Effector memory CD4-positive, alpha-beta T cell (primary cell): ENCODE results near the gene MOB1B.

Source experiments
- DNase-seq, 3 donors: peaks; one replicate each; pipeline ENCODE4 v3.0.0-alpha.2; 2020
- H3K27ac ChIP-seq: 2 replicates; pipeline ENCODE4 v1.7.0; 2013; ENCODE audit warnings: mild to moderate bottlenecking, low read length, moderate library complexity; ENCODE audit not compliant: insufficient read depth, poor library complexity, severe bottlenecking
- H3K27me3 ChIP-seq: replicated peaks from 2 replicates; pipeline ENCODE4 v1.7.0; 2013; ENCODE audit warnings: mild to moderate bottlenecking, low read length; ENCODE audit not compliant: insufficient read depth, control insufficient read depth, poor library complexity, severe bottlenecking
- H3K36me3 ChIP-seq: 2 replicates; pipeline ENCODE4 v1.7.0; 2013; ENCODE audit warnings: mild to moderate bottlenecking, low read length, moderate library complexity; ENCODE audit not compliant: control insufficient read depth, insufficient read depth
- H3K4me1 ChIP-seq: 2 replicates; pipeline ENCODE4 v1.7.0; 2013; ENCODE audit warnings: low read length, mild to moderate bottlenecking; ENCODE audit not compliant: control insufficient read depth, insufficient read depth, poor library complexity, severe bottlenecking
- H3K4me3 ChIP-seq: 2 replicates; pipeline ENCODE4 v1.7.0; 2013; ENCODE audit warnings: low read length, low read depth, mild to moderate bottlenecking; ENCODE audit not compliant: insufficient read depth, poor library complexity, severe bottlenecking
- H3K9me3 ChIP-seq: 2 replicates; pipeline ENCODE4 v1.7.0; 2013; ENCODE audit warnings: mild to moderate bottlenecking, low read length, moderate library complexity; ENCODE audit not compliant: control insufficient read depth
- total RNA-seq, 3 donors: gene quantifications; one replicate each; lab custom pipeline; 2026; lab: John Stamatoyannopoulos, UW

Gene MOB1B
- 14.7 to 18.3 (median 16.4) reads per million in 3 donors for total RNA-seq

DNA sequence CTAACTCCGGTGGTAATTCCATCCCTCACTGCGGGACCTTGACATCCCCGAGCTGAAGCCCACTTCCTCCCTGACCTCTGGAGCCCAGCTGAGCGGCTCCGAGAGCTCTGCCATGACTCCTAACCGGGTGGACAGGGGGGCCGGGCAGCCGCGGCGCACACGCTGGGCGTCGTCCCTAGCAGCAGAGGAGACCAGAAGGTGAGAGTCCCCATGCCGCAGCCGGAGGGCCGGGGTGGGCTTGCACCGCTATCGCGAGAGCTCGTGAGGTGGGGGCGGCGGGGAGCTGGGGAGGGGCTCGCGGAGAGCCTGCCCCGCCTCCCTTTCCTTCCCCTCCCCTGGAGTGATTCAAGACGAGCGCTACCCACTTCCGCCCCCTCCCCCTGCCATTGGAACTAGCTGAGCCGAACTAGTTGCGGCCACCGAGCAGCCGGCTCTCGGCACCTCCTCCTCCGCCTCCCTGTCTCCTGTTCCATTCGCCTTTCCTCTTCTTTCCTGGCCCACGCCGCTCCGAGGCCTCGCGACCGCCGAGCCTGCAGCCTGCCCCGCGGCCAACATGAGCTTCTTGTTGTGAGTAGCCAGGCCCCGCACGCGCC, at the start of gene MOB1B:
MOB1B (plus strand) TSS at position 386 of the 593 bp plus-strand sequence; CDS start at position 554, 168 bp downstream.
- no peaks in the 10 kb centered on the region for H3K27me3 ChIP-seq
- no peaks in the 10 kb centered on the region for H3K9me3 ChIP-seq
- peak; percentile 69 to 78 (median 72) for DNase-seq
- H3K4me1 ChIP-seq, result peaks cover 7% of the 10 kb centered on the region
- H3K27ac ChIP-seq, result peak within 1 kb of the TSS; percentile 66
- H3K4me3 ChIP-seq, result peak within 1 kb of the TSS; percentile 88
- no peaks in the 10 kb centered on the region for H3K36me3 ChIP-seq

DNA sequence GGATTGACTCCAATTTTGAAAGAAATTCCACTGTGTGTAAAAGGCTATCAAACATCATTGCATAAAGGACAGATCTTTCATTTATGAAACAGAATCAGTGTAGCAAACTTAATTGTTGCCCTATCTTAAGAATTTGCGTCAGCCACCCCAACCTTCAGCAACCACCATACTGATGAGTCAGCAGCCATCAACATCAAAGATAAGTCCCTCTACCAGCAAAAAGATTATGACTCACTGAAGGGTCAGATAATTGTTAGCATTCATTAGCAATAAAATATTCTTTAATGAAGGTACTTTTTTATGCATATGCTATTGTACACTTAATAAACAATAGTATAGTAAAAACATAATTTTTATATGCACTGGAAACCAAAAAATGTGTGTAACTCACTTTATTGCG, 46.7 kb upstream of the MOB1B start:
- Histone ChIP-seq H3K27me3 (no peaks in the 10 kb centered on the region), H3K36me3 (no peaks in the 10 kb centered on the region), H3K4me3 (no peak overlapping the region), H3K9me3 (no peaks in the 10 kb centered on the region), H3K27ac (no peak overlapping the region), H3K4me1 (no peaks in the 10 kb centered on the region)
- no peak for DNase-seq

DNA sequence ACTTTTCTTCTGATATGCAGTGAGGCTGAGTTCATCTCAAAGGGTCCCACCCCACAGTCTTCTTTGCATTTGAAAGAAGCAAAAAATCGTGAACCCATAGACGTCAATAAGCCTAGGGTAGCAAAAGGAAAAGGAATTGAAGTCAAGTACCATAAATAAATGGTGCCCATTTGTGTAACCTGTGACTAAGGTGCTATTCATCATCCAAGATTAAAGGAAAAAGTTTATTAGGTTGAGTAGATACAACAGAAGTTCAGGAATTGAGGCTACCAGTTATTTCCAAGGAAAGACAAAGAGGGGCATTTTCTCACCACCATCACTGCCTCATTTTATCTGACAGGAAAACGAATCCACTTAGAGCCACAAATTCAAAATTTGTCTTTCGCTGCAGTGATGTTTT, 43.7 kb upstream of the MOB1B start:
- Histone ChIP-seq H3K4me3 (no peak overlapping the region), H3K36me3 (no peaks in the 10 kb centered on the region)

DNA sequence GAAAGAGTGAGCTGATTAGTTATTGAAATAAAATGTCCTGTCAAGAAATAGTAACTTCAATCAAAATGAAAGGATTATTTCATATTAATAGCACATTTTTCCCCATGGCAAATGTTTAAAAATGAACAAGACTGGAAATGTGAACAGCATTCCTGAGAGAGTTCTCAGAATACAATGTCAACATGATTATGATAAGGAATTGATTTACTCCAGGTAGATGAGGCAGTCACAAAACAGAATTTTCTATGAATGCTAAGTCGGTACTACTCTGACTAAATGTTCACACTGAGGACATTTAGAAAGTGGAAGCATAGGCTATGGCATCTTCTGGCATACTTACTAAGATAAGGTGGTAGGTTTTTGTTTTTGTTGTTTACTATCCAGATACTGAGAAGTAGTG, 43.1 kb upstream of the MOB1B start:
- no peak overlapping the region for H3K27ac ChIP-seq
- no peaks in the 10 kb centered on the region for H3K9me3 ChIP-seq
- no peak overlapping the region for H3K4me3 ChIP-seq
- H3K36me3 ChIP-seq, result no peaks in the 10 kb centered on the region
- no peak for DNase-seq
- H3K27me3 ChIP-seq, result no peaks in the 10 kb centered on the region
- H3K4me1 ChIP-seq, result no peaks in the 10 kb centered on the region

More for the DNA sequence above, 43.7 kb upstream of the MOB1B start:
- Histone ChIP-seq H3K4me1 (no peaks in the 10 kb centered on the region), H3K27ac (no peak overlapping the region), H3K27me3 (no peaks in the 10 kb centered on the region), H3K9me3 (no peaks in the 10 kb centered on the region)
- no peak for DNase-seq

DNA sequence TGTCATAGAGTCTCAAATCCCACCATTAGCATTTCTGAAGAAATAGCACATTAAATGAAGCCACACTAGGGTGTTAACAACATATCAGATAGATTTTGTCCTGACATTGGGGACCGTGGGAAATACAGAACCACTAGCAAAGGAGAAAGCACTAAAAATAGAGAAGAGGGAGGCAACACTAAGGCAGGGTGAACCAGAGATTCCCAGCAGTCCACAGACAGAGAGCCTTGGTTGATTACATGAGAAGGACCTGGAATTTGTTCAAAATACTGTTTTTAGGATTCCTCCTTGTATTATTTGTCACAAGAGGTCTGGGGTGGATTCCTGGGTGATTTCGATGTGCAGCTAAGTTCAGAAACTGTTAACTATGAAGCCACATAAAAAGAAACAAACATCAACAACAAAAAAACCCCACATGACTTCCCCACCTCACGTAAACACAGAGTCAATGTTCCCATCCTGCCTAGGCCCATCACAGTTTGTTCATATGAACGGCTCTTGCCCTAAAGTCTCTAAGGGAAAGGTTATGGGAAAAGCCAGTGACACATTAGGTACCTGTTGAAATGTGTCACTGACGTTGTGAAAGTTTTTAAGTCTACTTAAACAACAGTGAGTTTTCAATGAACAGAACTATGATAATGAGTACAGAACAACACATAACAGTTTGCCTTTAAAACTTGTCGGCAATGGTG, 38.9 kb upstream of the MOB1B start:
- no peaks in the 10 kb centered on the region for H3K9me3 ChIP-seq
- no peaks in the 10 kb centered on the region for H3K36me3 ChIP-seq
- no peak for DNase-seq
- no peak overlapping the region for H3K27ac ChIP-seq
- no peaks in the 10 kb centered on the region for H3K4me1 ChIP-seq
- H3K27me3 ChIP-seq, result no peaks in the 10 kb centered on the region
- H3K4me3 ChIP-seq, result no peak overlapping the region

DNA sequence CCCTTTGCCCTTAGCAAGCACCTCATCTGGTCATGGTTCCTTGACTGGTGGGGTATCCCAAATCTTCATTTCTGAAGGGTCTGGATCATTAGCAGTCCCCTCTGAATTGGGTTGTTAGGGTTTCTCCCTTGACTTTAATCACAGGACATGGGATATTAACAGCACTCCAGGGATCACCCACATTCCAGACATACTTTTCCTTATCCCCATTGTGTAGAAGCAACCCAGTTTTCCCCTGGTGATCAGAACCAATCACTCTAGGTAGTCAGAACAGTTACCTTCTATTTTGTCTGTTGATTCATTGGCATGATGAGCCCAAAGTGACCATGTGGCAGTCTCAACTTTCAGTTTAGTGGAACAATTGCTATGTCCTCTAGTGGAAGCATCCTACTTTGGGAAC, 33.4 kb upstream of the MOB1B start:
- Histone ChIP-seq H3K27ac (no peak overlapping the region), H3K9me3 (no peaks in the 10 kb centered on the region), H3K36me3 (no peaks in the 10 kb centered on the region), H3K27me3 (no peaks in the 10 kb centered on the region), H3K4me3 (no peak overlapping the region), H3K4me1 (no peaks in the 10 kb centered on the region)
- no peak for DNase-seq

DNA sequence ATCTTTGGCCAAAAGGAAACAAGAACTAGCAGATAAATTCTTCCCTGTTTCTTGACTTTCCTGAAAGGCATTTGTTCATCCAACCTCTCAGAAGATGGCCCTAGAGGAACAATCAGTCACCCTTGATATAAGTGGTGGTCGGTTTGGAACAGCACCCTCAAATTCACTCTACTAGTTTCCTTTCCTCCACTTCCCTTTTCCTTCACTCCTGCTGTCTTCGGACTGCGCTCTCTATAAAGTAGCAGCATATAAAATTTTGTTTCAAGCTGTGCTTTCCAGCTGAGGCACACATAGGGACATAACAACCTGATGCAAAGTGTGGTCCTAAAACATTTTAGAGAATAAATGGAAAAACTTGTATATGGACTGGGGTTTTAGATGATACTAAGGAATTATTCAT, 29.0 kb upstream of the MOB1B start:
- Histone ChIP-seq H3K27me3 (no peaks in the 10 kb centered on the region), H3K4me1 (no peaks in the 10 kb centered on the region), H3K9me3 (no peaks in the 10 kb centered on the region), H3K36me3 (no peaks in the 10 kb centered on the region), H3K4me3 (no peak overlapping the region), H3K27ac (no peak overlapping the region)
- DNase-seq, result no peak

DNA sequence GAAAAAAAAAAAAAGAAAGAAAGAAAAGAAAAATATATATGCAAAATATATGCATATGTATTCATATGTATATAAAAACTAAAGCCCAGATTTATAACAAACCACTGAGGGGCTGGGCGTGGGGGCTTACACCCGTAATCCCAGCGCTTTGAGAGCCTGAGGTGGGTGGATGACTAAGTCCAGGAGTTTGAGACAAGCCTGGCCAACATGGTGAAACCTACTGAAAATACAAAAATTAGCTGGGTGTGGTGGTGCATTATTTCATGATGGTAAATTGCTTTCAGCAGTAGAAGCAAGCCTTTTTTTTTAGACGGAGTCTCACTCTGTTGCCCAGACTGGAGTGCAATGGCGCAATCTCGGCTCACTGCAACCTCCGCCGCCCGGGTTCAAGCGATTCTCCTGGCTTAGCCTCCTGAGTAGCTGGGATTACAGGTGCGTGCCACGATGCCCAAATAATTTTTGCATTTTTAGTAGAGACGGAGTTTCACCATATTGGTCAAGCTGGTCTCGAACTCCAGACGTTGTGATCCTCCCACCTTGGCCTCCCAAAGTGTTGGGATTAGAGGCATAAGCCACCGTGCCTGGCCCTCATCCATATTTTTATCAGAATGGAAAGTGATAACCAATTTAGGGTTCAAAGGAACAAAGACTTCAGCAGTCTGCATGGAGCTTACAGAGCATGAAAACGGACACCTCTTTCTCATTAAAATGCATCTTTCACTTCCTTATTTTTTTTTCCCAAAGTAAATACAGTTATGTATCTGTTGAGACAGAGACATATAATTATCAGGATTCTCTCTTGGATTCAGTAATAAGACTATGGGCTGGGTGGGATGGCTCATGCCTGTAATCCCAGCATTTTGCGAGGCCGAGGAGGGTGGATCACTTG, 27.7 kb upstream of the MOB1B start:
- Histone ChIP-seq H3K27me3 (no peaks in the 10 kb centered on the region), H3K27ac (no peak overlapping the region), H3K4me1 (no peaks in the 10 kb centered on the region), H3K36me3 (no peaks in the 10 kb centered on the region), H3K9me3 (no peaks in the 10 kb centered on the region), H3K4me3 (no peak overlapping the region)
- no peak for DNase-seq

DNA sequence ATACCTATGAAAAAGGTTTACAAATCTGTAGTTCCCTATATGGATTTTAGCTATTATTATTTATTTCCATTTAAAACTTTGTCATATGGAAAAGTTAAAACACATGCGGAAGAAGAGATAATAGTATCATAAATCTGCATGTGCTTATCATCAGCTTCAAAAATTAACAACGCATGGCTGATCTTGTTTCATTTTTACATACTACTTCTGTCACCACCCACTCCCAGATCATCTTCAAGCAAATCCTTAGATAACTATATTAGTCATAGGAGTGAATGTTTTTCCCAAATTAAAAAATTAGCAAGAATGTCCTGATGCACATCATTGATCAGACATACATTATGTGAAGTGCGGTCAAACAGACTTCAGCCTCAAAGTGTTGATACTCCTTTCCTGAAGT, 24.6 kb upstream of the MOB1B start:
- no peaks in the 10 kb centered on the region for H3K4me1 ChIP-seq
- H3K27ac ChIP-seq, result no peak overlapping the region
- H3K36me3 ChIP-seq, result no peaks in the 10 kb centered on the region
- no peak overlapping the region for H3K4me3 ChIP-seq
- no peaks in the 10 kb centered on the region for H3K9me3 ChIP-seq
- no peaks in the 10 kb centered on the region for H3K27me3 ChIP-seq
- no peak for DNase-seq

DNA sequence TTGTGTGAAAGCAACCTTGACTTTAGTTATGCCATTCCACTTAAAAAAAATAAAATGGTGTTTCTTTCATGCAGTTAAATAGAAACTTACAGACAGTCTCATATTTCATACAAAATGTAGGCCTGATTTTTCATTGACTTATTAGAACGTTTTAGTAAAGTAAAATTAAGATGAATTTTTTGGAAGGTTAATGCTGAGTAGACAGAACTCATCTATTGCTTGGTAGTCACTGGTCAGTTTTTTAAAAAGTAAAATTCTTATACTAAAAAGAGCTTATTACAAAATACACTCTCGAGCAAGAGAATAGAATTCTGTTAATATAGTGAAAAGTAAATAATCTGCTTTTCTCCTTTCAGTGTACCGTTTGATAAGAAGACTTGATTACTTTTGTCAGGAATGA, 21.4 kb upstream of the MOB1B start:
- Histone ChIP-seq H3K4me3 (no peak overlapping the region), H3K27ac (no peak overlapping the region), H3K36me3 (no peaks in the 10 kb centered on the region), H3K27me3 (no peaks in the 10 kb centered on the region), H3K4me1 (no peaks in the 10 kb centered on the region), H3K9me3 (no peaks in the 10 kb centered on the region)
- no peak for DNase-seq
